NCI-H2107 (cell line): ENCODE data around the gene CHTF8.
A peak's percentile ranks its signal among the peaks of the same experiment; 100 is the strongest.

Source experiments
- DNase-seq: peaks from one replicate; lab custom pipeline; 2025; lab: John Stamatoyannopoulos, UW

The CHTF8 gene

DNA sequence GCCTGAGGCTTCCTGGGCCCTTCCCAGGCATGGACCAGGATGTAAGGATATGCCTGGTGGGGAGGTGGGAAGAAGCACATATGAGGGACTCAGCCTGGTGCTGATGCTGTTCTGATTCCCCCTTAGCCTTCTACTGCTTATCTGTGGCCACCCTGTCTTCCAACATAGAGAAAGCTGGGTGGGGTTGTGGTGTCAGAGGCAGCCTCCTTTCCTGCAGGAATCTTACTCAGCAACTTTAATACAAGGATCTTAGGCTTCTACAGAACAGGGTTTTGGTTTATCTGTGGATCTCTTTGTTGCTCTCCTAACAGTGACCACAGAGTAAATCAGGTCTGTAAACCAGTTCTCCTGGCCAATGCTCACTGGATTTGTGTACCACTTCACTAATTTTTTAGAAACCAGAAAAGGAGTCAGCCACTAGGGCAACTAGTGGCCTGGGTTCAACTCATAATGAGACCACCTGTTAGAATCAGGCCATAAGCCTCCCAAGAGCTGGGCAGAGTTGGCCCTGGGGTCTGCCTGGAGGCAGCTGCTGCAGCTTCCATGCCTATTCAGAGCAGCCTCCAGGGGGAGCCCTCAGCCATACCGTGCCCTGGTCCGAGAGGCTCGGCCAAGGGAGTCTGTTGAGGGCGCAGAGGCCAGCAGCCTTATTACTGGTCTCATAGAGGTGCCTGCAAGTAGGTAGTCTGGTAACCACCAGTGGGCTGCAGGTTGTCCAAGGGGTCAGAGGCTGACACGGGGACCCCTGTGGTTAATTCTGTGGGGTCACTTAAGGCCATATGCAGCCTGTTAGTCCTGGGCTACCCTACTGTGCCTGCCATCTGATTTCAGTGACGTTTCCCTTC is 19.9 kb downstream of the CHTF8 start:
- no peak for DNase-seq

DNA sequence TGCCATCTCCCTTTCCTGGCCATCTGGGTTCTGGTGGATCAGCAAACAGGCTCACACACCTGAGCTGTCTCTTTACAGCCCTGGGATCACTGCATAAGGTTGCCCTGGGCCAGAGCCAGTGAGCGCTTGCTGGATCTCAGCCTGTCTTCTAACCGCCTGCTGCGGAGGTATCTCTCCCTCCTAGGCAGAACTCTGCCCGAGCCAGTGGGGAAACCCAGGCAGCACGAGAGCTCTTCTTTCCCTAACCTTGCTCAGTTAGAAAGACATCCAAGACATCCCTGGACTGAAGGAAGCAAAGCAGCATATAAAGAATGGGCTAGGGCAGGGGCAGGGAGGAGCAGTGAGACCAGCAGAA is 20.5 kb downstream of the CHTF8 start:
- no peak for DNase-seq

DNA sequence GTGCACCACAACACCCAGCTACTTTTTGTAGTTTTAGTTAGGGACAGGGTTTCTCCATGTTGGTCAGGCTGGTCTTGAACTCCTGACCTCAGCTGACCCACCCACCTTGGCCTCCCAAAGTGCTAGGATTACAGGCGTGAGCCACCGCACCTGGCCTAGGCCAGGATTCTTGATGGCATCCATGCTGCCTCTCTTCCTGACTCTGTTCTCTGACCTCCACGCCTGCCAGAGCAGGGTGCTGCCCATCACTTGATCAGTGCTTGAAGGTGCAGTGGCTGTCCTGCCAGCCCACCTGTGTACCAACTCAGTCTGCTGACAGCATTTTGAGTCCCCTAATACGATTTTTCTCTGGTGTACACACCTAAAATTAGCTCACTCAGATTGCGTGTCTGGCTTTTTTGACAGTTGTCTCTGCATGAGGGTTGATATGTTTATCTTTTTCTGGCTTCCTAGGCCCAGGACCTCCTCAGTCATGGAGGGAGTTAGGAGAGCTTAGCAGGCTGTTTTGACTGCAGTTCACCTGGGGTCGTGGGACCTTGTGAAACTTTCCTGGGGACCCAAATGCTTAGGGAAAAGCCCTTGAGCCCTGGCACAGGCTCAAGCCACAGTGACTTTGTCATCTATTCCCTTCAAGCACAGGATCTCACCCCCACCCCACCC is 21.0 kb downstream of the CHTF8 start:
- no peak for DNase-seq

DNA sequence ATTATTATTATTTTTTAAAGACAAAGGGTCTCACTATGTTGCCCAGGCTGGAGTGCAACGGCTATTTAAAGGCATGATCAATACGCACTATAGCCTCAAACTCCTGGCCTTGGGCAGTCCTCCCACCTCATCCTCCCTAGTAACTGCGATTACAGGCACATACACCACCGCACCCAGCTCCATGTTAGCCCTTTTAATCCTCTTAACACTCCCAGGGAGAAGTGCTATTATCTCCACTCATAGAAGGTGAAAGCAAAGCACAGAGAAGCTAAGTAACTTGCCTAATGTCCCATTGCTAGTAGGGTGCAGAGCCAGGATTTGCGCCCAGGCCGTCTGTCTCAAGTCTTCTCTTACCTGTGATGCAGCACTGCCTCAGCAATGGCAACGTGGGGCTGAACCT is 22.0 kb downstream of the CHTF8 start:
- DNase-seq = no peak

DNA sequence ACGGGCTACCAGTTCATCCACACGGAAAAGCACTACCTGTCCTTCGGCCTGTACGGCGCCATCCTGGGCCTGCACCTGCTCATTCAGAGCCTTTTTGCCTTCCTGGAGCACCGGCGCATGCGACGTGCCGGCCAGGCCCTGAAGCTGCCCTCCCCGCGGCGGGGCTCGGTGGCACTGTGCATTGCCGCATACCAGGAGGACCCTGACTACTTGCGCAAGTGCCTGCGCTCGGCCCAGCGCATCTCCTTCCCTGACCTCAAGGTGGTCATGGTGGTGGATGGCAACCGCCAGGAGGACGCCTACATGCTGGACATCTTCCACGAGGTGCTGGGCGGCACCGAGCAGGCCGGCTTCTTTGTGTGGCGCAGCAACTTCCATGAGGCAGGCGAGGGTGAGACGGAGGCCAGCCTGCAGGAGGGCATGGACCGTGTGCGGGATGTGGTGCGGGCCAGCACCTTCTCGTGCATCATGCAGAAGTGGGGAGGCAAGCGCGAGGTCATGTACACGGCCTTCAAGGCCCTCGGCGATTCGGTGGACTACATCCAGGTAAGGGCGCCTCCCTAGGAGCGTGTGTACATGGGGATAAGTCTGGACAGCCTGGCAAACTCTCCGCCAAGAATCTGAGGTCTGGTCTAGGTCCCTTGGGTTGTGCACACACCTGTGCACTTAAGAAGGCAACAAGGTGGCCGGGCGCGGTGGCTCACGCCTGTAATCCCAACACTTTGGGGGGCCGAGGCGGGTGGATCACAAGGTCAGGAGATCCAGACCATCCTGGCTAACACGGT is 22.7 kb downstream of the CHTF8 start:
- DNase-seq = no peak

DNA sequence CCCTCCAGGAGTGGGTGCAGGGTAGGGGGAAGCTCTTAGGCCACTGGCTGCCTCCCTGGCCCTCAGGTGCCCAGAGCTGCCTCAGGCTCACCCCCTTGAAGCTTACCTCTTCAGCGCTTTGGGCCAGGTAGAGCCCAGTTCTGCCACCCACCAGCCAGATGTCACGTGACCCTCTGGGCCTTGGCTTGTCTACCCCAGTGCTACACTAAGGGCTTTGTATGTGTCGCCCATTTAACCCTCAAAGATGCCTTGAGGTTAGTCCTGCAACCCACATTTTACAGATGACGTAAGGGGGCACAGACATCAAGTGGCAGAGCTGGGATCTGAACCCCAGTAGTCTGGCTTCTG is 23.5 kb downstream of the CHTF8 start:
- DNase-seq = no peak

DNA sequence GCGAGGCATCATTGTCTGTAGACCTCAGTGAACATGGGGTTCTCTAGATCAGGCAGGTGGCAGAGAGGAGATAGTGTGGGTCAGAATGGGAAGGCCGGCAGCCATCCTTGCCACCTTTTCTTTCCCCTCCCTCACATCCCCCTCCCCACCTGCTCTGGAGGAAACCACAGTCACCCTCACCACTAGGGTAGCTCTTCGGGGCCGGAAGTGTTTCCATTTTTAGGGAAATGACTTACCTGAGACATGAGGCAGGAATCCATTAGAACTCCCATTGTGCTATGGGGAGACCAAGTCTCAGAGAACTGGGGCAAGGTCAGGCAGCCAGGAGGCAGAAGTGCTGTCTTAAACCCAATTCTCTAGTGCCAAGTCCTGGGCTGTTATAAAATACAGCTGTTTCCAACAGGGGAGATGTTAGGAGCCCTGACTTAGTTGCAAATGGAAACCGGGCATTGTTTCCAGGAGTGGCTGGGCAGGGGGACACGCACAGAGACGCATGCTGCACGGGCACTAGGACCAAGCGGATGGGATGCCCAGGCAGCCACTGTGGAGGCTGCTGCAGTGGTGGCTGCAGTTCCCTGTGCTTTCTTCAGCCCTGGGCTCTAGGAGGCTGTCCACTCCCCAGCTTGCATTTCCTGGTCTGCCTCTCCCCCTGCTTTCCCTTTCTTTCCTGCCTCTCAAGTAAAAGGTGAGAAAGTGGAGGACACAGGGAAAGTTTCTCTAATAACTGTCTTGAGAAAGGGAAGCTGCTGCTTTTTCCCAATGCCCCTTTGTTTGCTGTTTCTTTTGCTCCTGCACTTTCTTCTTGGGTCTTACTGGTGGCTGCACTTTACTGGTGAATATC is 24.1 kb downstream of the CHTF8 start:
- no peak for DNase-seq

DNA sequence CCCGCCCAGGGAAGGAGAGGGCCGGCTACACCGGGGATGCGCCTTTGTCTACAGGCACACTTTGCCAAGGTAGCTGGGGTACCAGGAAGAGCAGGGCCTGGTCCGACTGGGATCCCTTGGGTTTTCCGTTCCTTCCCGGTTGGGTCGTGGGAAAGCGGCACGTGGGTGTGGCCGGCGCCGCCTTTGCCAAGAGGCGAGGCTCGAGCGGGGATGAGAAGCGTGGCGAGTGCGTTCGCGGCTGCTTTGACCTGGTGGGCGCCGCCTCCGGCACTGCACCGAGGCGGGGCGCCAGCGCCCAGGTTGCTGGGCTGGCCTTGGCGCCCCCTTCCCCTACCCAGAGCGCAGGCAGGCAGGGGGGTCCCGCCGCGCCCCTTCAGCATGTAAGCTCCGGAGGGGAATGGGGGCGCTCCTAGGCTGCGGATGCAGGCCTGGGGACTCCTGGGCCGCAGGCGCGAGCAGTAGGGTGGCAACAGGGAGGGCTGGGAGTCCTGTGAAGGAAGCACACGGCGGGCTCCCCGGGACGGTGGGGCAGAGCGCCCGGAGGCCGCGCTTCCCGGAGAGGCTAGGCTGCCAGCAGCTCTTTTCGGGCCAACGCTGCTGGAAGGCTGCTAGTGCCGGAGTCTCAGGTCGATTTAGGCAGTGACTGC is 24.9 kb downstream of the CHTF8 start:
- DNase-seq = no peak

DNA sequence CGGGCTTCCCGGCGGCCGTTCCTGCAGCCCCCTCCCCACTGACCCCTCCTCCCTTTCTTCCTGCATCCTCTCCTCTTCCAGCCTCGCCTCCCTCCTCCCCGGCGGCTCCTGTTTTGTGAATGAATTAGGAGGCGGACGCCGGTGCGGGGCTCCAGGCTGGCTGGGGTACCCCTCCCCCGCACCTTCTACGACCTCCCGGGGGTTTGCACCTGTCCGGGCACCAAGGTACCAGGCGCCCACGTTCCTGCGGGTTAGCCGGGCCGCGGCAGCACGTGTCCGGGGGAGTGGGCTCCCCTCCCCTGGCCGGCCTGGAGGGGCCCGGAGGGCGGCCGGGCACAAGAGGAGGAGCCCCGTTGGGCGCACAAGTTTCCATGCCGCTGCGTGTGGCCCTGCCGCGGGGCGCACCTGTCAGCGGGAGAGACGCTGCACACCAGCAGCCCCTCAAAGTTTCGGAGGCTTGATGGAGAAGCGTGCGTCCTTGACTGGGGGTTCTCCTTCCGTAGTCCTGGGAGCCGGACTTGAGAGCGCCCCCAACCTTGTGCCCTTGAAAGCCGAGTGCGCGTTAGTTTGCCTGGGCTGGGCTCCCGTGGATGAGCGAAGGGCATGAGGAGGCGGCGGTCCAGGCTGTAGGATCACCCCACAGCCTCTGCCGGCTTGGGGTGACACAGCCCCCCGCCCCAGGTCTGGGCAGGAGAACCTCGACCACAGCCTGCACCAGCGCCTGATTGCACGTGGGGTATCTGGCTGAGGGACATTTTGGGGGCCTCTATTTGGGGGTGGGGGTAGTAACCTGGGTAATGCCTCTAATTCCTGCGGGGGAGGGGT is 25.7 kb downstream of the CHTF8 start:
- DNase-seq = no peak

DNA sequence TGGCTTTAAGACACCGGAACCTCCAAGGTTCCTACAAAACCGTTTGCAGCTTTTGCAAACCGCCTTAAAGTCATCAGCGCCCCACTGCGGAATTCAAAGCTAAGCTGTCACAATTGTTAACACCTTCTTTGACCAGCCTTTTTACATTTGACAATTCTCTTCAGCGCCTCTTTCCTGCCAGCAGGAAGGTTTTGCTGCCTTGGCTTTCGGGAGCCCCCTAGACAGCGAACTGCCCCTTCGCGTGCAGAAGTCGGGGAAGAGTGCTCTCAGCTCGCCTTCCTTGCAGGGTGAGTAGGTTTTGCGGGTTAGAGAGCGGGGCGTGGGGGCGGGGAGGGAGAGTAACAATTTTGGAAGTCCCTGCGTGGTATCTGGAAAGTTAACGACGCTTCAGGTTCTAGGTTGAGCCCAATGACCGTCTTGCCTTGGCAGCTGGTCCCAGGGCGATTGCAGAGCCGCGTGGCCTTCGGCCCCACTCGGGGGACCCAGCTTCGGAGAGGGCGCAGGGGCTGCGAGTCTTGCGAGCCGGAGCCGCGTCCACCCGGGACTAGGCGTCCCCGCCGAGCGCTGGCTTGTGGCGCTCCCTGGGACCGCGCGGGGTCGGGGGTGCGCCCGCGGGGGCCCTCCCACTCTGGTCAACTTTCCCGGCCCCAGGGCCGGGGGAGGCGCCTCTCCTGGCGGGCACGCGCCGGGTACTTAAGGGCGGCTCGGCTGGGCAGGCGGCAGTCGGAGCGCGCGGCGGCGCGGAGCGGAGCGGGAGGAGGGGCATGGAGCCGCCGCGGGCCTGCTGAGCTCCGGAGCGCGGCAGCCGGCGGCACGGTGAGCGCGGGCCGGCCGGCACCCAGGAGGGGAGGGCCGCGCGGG is 26.7 kb downstream of the CHTF8 start, which contains the start of gene HAS3:
Gene HAS3, plus strand, starts transcription at position 153 of the 861 bp plus-strand sequence. CDS start 3,743 bp downstream, outside the sequence.
- DNase-seq = peak; percentile 31

DNA sequence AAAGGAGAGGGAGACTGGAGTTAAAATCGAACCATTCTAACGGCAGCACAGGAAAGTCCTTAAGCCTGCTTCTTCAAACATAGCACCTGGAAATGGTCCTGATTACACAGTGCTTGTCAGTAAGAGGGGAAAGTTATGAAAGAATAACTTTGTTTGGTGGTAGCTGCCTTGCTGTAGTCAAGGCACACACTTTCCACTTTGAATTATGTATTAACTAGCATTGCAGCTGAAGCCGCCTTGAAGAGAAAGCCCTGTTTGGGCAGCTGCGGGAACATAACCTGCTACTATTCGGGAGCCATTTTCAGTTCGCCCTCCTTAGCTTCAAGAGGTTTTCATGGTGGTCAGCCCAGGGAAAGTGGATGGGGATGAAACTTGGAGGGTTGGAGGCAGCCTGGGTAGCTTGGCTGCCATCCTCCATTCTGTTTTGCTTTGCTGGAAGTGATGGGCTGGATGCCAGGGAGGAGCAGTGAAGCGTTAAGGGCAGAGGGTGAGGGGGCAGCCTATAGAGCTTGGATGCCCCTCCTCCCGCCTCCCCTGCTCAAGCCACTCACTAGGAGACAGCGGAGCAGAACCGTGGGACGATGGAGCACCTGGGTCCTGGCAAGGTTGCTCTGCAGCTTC is 32.2 kb downstream of the CHTF8 start:
- no peak for DNase-seq

DNA sequence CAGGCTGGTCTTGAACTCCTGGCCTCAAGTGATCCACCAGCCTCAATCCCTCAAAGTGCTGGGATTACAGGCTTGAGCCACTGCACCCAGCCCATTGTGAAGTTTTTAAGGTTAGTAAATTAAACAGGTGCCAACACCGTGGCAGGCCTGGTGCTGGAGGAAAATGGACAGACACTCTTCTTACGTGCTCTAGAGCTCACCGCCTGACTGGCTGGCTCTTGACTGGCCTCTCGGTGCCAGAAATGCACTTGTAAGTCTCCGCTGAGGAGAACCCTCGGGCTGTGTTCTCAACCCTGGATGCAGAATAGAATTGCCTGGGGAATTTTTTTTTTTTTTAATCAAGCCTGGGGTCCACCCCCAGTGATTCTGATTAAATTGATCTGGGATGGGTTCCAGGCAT is 37.2 kb downstream of the CHTF8 start:
- DNase-seq = no peak

DNA sequence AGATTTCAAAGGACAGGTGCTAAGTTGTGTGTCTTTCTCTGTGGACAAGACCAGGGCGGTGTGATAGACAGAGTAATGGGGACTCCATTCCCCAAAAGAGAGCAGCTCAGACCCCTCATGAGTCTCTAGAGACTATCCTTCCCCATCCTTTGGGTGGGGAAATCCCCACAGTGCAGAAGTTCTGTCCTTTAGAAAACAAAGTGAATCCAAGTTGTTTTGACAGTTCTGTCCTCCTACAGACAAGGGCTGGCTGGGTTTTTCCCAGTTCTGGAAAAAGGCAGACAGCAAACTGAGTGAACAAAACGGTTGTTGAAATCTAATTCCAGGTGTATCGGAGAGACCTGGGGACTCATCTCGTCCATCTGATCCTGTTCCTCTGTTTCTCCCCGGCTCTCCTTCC is 37.9 kb downstream of the CHTF8 start:
- DNase-seq = no peak

DNA sequence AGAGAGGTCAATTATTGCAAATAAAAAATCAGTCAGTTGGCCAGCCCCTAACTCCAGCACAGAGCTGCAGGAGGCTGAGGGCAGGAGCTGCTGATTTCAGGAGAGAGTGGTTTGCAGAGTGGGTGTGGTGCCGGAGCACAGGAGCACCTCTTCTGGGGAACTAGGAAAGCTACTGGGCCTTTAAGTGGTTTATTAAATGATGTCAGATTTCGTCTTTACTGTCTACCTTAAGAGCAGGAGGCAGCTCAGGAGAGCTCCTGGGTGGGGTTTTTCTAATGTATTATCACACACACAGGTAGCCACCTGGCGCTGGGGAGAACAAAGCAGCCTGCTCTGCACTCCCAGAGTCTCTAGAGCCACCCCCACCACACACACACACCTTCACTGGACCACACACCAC is 38.4 kb downstream of the CHTF8 start:
- DNase-seq = no peak

DNA sequence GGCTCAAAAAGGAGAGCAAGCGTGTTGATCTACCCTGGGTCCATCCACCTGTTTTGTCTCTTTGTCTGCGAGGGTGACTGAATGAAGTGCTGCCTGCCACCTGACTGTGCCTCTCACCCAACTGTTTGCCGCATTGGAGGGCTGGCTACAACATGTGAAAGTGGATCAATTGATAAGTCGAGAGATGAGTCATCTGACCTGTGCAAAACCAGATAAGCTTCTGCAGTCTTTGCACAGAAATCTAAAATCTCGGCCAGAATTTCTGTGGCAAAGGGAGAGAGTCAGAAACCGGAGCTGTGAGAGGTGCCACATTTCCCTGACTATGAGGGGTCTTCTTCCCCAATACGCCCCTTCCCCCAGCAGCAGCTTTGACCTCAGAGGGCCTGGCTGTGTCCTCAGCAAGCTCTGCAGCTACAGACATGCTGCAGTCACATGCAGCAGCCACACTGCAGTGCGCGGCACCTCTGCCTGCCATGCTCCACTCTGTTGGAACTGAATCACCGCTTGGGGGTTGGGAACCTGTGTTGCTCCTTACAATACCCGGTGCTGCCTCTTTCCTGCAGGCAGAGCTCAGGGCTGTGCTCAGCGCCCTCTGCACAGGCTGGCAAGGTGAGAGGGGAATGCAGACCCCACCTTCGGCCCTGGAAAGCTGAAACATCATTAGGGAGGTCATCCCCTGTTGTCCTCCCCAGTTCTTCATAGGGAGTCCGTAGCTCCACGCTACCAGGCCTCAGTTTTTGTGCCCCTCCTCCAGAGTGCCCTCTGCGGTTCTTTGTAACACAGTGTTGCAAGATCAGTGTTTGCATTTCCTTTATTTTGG is 43.1 kb downstream of the CHTF8 start:
- peak; percentile 60 for DNase-seq

DNA sequence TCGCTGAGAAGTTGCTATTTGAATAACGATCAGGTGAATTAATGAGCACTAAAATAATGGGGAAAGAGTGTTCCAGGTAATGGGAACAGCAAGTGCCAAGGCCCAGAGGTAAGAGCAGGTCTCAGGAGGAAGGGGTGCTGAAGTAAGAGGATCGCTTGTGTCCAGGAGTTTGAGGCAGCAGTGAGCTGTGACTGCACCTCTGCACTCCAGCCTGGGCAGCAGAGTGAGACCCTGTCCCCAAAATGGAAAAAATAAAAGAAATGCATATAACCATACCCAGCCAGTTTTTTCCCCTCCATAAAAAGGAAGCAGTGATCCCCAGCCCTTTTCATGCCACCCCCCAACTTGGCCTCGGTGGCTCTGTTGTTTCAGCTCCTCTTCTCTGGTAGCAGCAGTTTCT is 43.7 kb downstream of the CHTF8 start:
- no peak for DNase-seq

DNA sequence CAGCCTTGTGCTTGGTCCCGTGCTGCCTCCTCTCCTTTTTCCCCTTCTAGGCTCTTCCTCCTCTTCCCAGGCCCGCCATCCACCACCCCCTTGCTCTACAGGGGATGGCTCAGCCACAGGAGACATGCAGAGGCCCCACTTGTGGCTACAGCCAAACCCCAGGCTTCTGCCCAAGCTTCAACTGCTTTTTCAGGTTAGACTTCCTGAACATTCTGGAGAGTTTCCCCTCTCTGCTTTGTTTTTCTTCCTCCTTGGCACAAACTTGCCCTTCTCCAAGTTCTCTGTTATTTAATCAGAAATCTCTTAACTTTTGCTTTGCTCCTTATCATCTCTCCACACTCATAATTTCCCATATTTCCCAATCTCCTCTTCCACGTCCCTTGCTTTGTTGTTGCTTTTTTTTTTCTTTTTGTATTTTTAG is 45.2 kb downstream of the CHTF8 start:
- no peak for DNase-seq

DNA sequence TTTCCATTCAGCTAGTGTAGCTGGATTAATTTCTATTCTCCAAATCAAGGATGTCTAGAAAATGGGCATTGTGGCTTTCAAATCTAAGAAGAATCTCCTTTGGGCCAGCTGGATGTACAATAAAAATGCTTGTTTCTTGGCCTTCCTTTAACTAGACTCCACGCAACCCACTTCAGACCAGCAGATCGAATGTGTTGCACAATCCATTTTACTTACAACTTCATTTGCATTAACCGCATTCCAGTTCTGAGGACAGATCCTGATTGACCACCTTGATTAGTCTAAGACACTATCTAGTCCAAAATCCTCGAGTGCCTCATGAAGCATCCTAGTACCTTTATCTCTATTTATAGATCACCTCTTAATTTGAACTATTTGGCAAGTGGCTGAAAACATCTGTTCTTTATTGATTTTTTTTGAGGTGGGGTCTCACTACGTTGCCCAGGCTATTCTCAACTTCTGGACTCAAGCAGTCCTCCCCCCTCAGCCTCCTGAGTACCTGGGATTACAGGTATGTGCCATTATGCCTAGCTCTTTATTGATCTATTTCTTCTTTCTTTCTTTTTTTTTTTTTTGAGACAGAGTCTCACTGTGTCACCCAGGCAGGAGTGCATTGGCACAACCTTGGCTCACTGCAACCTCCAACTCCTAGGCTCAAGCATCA is 47.2 kb downstream of the CHTF8 start:
- DNase-seq = no peak
